Tongue (tissue), 2 donors: ENCODE measurements around the gene LALBA. TPM values are rescaled to one million over a fixed set of nuclear protein-coding genes. Genes with fewer than 3 reads are reported as not detected.
"Not testable (repeated sequence)": the region's sequence is repeated elsewhere in the genome, so short reads cannot be mapped to it uniquely, and the experiment has no call there.

Experiments used
- DNase-seq: peaks from one replicate; pipeline ENCODE4 v3.0.0-alpha.2; 2015
- total RNA-seq: library from RNA; depleted of rRNA; stranded (reverse); fragments of >200 nt; gene quantifications from one replicate; pipeline ENCODE4 v1.2.3, GENCODE V29; 2014

LALBA gene
- total RNA-seq, 1 donor from 2014 or later = not detected

DNA sequence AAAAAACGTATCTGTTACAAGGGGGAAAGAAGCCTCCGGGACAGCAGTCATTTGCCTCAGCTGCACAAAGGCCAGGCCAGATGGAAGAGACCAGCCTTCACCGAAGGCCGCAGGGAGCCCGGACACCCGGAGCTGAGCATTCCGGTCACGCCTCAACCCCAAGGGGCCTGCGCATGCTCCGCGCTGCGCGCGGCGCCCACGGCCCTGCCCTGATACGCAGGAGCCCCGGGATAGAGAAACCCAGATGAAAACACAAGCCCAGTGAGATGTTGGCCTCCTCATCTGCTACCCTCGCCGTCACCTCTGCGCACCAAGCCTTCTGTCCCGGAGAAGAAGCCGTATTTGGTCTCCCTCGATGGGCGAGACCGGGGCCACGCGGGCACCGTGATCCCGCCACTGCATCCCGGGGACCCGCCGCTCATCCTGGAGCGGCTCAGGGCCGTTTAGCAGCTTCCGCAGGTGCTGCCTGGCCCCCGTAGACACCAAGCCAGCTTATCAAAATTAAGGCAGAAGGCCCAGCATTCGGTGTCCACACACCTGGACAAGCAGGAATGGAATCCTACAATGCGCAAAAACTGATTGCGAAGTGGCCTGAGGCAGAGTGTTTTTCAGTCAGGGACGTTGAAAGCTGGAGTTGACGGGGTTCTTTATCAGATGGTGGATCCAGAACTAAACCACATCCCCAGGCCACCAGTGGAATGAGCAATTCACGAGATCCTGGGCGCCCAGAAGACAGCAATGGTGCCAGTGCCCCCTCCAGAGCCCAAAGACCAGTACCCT lies 41.8 kb downstream of the LALBA start:
- DNase-seq = no peak

DNA sequence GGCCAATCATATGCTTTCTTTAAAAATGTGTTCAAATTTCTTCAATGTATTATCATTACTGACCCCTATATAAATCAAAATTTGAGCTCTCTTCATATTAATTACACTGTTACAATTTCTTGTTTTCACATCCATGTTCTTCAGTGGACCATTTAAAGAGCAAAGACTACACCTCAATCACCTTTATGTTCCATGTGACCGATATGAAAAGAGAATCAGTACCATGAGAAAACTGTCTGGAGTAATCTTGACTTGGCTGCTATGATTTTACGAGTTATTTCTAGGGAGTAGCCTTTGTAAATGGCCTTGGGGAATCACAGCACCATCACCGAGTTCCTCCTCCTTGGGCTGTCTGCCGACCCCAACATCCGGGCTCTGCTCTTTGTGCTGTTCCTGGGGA lies 44.5 kb downstream of the LALBA start, which contains the start of gene OR8S1:
Gene OR8S1 (plus strand): TSS at position 301 of the 400 bp plus-strand sequence. CDS start 0 bp downstream, at position 301.
- DNase-seq = no peak

DNA sequence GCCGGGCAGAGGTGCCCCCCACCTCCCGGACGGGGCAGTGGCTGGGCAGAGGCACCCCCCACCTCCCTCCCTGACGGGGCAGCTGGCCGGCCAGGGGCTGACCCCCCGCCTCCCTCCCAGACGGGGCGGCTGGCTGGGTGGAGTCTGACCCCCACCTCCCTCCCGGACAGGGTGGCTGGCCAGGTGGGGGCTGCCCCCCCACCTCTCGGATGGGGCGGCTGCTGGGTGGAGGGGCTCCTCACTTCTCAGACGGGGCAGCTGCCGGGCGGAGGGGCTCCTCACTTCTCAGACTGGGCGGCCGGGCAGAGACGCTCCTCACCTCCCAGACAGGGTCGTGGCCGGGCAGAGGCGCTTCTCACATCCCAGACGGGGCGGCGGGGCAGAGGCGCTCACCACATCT lies 49.5 kb downstream of the LALBA start:
- not testable (repeated sequence) for DNase-seq

Other genes starting within 250 kb of the LALBA start
- gene ZNF641, start 219.1 kb downstream of the LALBA start, total RNA-seq = 26.9 TPM
- not detected for gene ANP32D, start 97.5 kb downstream of the LALBA start, total RNA-seq
- gene C12orf54, start 87.5 kb downstream of the LALBA start, total RNA-seq = not detected
- not detected for gene OR8S1, start 44.4 kb downstream of the LALBA start, total RNA-seq
- 146 TPM for gene KANSL2, start 112.2 kb upstream of the LALBA start, total RNA-seq
- 27.3 TPM for gene CCNT1, start 146.7 kb upstream of the LALBA start, total RNA-seq
- gene ADCY6, start 219.0 kb upstream of the LALBA start, total RNA-seq = 45.7 TPM
- 9.6 TPM for gene CACNB3, start 248.4 kb upstream of the LALBA start, total RNA-seq